Hepatic stellate cell (primary cell): Measurements from ENCODE around the gene NOB1.
"Not testable (repeated sequence)": the region's sequence is repeated elsewhere in the genome, so short reads cannot be mapped to it uniquely, and the experiment has no call there.

ENCODE experiments used
- DNase-seq: peaks from one replicate; pipeline ENCODE4 v3.0.0; 2011; ENCODE audit warnings: low spot score

NOB1 gene

GRCh38 chr16:69754469-69755310 is at the start of gene NOB1:
TSS of gene NOB1 (minus strand) at chr16:69754926. CDS start at chr16:69754910, 16 bp downstream.
- DNase-seq, result peak; percentile 95

GRCh38 chr16:69804297-69804696 is 49.6 kb upstream of the NOB1 start:
- DNase-seq, result no peak

- no peak for DNase-seq
Measured at GRCh38 chr16:69799611-69800031, 44.9 kb upstream of the NOB1 start.

- peak; percentile 37 for DNase-seq
Measured at GRCh38 chr16:69798466-69798865, 43.7 kb upstream of the NOB1 start.

GRCh38 chr16:69796285-69797118 is 41.8 kb upstream of the NOB1 start:
- DNase-seq, result peak; percentile 47

GRCh38 chr16:69794486-69794885 is 39.8 kb upstream of the NOB1 start:
- DNase-seq, result no peak

- no peak for DNase-seq
Measured at GRCh38 chr16:69793526-69793925, 38.8 kb upstream of the NOB1 start.

- not testable (repeated sequence) for DNase-seq
Measured at GRCh38 chr16:69791391-69791847, 36.7 kb upstream of the NOB1 start.

- no peak for DNase-seq
Measured at GRCh38 chr16:69787883-69788282, 33.2 kb upstream of the NOB1 start.

GRCh38 chr16:69784586-69784985 is 29.9 kb upstream of the NOB1 start:
- no peak for DNase-seq

- no peak for DNase-seq
Measured at GRCh38 chr16:69781118-69781517, 26.4 kb upstream of the NOB1 start.

GRCh38 chr16:69779724-69780123 is 25.0 kb upstream of the NOB1 start:
- DNase-seq, result no peak

GRCh38 chr16:69775563-69775962 is 20.8 kb upstream of the NOB1 start:
- no peak for DNase-seq

- DNase-seq, result no peak
Measured at GRCh38 chr16:69773260-69773947, 18.7 kb upstream of the NOB1 start.

GRCh38 chr16:69771651-69771967 is 16.9 kb upstream of the NOB1 start:
- DNase-seq, result no peak

GRCh38 chr16:69769404-69769803 is 14.7 kb upstream of the NOB1 start:
- no peak for DNase-seq

GRCh38 chr16:69768666-69769065 is 13.9 kb upstream of the NOB1 start:
- DNase-seq, result no peak

- DNase-seq, result no peak
Measured at GRCh38 chr16:69767459-69768229, 12.9 kb upstream of the NOB1 start.

- no peak for DNase-seq
Measured at GRCh38 chr16:69763599-69763942, 8.8 kb upstream of the NOB1 start.

GRCh38 chr16:69762814-69763598 is 8.3 kb upstream of the NOB1 start:
- DNase-seq, result peak; percentile 25
